ENCODE measurements around the gene RAF1.
"Not testable (repeated sequence)": the region's sequence is repeated elsewhere in the genome, so short reads cannot be mapped to it uniquely, and the experiment has no call there.

The RAF1 gene

DNA sequence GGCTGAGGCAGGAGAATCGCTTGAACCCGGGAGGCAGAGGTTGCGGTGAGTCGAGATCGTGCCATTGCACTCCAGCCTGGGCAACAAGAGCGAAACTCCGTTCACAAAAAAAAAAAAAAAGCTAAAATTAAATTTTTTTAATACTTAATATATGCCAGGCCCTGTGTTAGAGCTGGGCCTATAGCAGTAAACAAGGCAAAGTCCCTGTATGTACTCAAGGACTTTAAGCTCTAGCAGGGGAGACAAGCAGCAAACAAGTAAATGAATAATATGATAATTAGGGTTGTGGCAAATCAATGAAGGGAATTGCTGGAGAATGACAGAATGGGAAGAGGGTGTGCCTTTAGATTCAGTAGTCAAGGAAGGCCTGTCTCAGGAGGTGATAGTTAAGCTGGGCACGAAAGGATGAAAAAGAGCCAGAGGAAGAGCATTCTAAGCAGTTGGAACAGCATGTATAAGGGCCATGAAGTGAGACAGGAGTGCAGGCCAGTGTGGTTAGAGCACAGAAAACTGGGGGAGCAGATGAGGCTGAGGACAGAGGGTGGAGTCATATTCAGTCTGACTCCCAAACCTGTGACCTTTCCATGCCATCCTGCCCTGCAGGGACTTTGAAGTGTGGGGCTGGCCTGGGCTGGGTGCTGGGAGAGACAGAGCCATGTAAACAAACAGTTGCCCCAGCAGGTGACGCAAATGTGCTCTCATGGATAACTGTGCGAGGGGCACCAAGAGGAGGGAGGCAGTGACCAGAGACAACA lies 6.6 kb upstream of the RAF1 start:
- no peak for TF ChIP-seq JUND (IDR thresholded peaks at IDR 0.05; ENCODE audit: low read depth)
- in situ Hi-C loops (cut with HindIII; ENCODE audit: low pct_unique_long_range_greater_than_20kb, low sequenced_read_pairs), result no loop called here

DNA sequence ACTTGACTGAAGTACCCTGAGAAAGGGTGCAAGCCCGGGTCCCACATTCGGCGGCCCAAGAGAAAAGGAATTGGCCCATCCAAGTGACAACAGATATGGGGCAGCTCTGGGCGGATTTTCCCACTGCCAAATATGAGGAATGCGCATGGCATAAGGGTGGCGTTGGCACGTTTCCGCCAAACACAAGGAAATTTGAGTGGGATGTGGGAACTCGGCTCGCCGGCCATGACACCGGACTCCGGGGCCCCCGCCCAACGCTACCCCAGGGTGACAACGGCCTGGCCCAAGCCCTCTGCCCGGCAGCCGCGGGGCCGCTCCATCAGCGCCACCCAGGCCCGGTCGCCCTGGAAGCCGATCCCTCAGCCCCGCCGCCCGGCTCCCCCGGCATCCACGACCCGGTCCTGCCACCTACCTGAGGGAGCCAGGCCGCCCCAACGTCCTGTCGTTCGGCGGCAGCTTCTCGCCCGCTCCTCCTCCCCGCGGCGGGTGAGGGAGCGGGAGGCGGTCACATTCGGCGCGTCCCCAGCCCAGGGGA lies 449 bp downstream of the RAF1 start:
- no peak for TF ChIP-seq JUND (IDR thresholded peaks at IDR 0.05; ENCODE audit: low read depth)
- in situ Hi-C loops (cut with HindIII; ENCODE audit: low pct_unique_long_range_greater_than_20kb, low sequenced_read_pairs), result no loop called here
- peak in 1 of 2 experiments; percentile 52 for DNase-seq (ENCODE audit: low read depth in 1 of 2, low spot score in 1 of 2)

More for the DNA sequence above, 6.6 kb upstream of the RAF1 start:
- DNase-seq (ENCODE audit: low read depth in 1 of 2, low spot score in 1 of 2), result no peak

DNA sequence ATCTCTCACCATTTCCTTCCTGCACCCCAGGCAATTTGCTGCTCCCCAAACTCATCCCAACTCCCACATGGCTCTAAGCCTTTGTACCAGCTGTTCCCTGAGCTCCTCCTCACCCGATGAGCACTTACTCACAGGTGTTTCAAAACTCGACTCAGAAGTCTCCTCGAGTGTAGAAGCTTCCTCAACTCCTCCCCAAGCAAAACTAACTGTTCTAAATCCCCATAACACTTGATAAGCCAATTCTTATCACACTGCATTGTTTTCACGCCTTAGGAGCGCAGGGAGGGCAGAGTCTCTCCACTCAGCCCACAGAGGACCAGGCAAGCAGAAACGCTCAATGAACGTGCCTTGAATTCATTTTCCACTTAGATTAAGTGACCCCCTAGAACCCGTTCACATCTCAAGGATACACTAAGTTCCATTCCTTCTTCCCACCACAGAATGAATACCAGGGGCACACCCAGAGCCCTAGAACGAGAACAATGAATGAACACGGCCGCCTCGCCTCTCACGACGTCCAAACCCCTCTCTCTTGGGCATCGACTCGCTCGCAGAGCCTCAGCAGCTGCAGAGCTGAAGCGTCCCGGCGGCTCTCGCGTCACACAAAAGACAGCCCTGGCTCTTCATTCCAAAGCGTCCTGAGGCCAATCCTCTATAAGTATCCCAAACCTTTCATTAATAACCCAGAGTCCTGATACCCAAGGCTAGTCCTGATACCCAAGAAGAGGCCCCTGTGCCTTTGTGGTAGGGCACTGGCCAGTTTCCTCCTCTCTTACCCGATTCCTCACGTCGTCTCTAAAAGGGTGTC lies 1.1 kb downstream of the RAF1 start:
- TF ChIP-seq JUND (IDR thresholded peaks at IDR 0.05; ENCODE audit: low read depth), result no peak
- peak in 1 of 2 experiments; percentile 47 for DNase-seq (ENCODE audit: low read depth in 1 of 2, low spot score in 1 of 2)
- in situ Hi-C loops (cut with HindIII; ENCODE audit: low pct_unique_long_range_greater_than_20kb, low sequenced_read_pairs), result no loop called here

DNA sequence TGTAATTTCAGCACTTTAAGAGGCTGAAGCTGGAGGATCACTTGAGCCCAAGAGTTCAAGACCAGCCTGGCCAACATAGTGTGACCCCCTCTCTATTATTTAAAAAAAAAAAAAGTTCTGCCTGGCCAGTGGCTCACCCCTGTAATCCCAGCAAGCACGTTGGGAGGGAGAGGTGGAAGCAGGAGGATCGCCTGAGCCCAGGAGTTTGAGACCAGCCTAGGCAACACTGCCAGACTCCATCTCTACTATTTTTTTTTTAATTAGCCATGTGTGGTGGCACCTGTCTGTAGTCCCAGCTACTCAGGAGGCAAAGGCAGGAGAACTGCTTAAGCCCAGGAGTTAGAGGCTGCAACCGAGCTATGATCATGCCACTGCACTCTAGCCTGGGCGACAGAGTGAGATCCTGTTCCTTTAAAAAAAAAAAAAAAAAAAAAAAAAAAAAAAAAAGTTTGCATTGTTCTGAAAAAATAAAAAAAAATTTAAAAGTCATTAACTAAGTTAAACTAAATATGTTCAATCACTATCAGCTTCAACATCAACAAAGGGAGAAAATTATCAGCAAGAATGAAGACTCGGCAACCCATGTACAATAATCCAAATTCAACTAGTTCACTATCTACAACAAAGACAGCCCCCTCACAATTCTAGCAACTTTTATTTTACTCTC lies 1.9 kb downstream of the RAF1 start:
- DNase-seq (ENCODE audit: low read depth in 1 of 2, low spot score in 1 of 2), result no peak
- TF ChIP-seq JUND (IDR thresholded peaks at IDR 0.05; ENCODE audit: low read depth), result no peak
- in situ Hi-C loops (cut with HindIII; ENCODE audit: low pct_unique_long_range_greater_than_20kb, low sequenced_read_pairs), result no loop called here

DNA sequence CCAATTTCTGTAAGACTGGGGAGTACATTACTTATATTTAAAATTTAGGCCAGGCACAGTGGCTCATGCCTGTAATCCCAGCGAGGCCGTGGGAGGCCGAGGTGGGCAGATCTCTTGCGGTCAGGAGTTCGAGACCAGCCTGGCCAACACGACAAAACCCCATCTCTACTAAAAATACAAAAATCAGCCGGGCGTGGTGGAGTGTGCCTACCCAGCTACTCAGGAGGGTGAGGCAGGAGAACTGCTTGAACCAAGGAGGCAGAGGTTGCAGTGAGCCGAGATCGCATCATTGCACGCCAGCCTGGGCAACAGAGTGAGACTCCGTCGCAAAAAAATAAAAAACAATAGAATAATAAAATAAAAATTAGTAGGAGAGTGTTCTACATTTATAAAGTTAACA lies 2.5 kb downstream of the RAF1 start:
- DNase-seq (ENCODE audit: low read depth in 1 of 2, low spot score in 1 of 2); in situ Hi-C loops (cut with HindIII; ENCODE audit: low pct_unique_long_range_greater_than_20kb, low sequenced_read_pairs): not testable (repeated sequence)

DNA sequence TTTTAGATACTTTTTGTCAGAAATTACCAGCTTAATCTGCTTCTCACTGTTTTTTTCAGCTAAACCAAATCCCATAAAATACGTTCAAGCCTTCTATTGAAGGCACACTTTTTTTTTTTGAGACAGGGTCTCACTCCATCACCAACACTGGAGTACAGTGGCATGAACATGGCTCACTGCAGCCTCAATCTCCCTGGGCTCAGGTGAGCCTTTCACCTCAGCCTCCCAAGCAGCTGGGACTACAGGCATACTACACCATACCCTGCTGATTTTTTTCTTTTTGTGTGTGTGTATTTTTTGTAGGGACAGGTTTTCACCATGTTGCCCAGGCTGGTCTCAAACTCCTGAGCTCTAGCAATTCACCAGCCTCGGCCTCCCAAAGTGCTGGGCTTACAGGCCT lies 3.7 kb downstream of the RAF1 start:
- no peak for TF ChIP-seq JUND (IDR thresholded peaks at IDR 0.05; ENCODE audit: low read depth)
- in situ Hi-C loops (cut with HindIII; ENCODE audit: low pct_unique_long_range_greater_than_20kb, low sequenced_read_pairs), result no loop called here
- DNase-seq (ENCODE audit: low read depth in 1 of 2, low spot score in 1 of 2), result no peak

DNA sequence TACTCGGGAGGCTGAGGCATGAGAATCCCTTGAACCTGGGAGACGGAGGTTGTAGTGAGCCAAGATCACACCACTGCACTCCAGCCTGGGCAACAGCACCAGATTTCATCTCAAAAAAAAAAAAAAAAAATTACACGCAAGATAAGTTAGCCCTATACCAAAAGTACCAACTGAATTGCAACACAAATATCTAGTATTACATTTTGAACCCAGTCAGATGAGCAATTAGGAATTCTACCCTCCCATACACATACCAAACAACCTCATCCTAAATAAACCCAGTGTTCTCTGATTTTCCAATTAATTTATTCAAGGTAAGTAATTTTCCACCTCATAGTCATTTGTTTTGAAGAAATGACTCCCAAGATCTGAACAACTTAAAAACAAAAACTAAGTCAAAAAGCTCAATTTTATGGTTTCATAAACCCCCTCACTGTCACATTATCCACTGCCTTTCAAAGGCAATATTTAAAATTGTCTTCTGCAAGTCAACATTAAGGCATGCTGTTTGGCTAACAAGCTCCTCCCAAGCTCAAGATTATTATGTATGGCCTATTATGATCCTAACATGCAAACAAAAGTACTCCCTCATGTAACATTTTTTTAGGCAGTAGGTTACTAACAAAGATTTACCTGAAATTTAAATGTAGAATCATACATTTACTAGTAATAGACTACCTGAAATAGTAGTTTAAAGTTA lies 4.5 kb downstream of the RAF1 start:
- in situ Hi-C loops (cut with HindIII; ENCODE audit: low pct_unique_long_range_greater_than_20kb, low sequenced_read_pairs), result no loop called here
- DNase-seq (ENCODE audit: low read depth in 1 of 2, low spot score in 1 of 2), result no peak
- TF ChIP-seq JUND (IDR thresholded peaks at IDR 0.05; ENCODE audit: low read depth), result no peak

DNA sequence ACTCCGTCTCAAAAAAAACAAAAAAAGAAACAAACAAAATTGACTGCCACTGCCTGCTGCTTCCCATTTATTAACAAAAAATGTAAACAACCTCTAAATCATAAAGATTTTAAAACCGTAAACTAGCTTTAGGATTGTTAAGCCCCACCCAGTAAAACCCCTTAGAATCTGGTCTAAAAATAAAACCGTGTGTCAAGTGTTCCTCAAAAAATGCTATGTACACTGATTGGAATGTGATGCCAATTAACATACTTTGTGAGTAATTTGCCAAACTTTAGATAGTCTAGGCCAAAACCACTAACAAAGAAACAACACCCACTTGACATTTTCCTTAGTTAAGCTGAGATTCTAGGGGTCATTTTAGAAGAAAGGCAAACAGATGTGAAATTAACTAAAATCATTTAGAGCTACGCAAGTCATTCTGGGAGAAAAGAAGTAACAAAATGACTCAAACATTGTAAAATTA lies 5.3 kb downstream of the RAF1 start:
- no peak for DNase-seq (ENCODE audit: low read depth in 1 of 2, low spot score in 1 of 2)
- in situ Hi-C loops (cut with HindIII; ENCODE audit: low pct_unique_long_range_greater_than_20kb, low sequenced_read_pairs), result no loop called here
- no peak for TF ChIP-seq JUND (IDR thresholded peaks at IDR 0.05; ENCODE audit: low read depth)

DNA sequence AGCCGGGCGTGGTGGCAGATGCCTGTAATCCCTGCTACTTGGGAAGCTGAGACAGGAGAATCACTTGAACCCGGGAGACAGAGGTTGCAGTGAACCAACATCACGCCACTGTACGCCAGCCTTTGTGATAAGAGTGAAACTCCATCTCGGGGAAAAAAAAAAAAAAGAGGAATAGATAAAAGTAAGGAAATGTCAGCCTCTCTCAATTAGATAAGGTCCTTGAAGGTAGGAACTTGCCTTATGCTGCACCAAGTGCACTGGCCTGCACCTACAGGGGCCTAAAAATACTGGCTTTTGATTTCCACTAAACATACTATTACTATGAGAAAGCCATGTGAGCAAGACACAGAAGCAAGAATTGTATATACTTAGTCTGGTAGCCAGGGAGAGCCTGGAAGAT lies 7.1 kb downstream of the RAF1 start:
- TF ChIP-seq JUND (IDR thresholded peaks at IDR 0.05; ENCODE audit: low read depth), result no peak
- no peak for DNase-seq (ENCODE audit: low read depth in 1 of 2, low spot score in 1 of 2)
- in situ Hi-C loops (cut with HindIII; ENCODE audit: low pct_unique_long_range_greater_than_20kb, low sequenced_read_pairs), result no loop called here

DNA sequence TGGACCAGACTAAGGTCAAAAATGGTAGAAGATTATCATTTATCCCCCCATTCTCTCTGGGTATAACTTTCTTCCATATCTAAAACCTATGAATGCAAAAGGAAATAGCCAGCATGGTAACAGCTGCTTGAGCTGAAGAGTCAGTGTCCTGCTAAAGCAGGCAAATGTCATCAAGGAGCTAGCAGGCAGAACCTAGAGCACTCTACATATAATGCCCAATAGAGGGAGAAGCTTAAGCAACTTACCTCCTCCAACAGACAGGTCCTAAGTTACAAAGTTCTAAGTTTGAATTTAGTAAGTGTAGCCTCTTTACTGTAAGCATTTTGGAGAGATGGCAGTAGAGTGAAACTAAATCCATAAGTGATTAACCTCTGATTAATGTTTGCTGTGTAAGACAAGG lies 7.7 kb downstream of the RAF1 start:
- peak in 1 of 2 experiments; percentile 18 for DNase-seq (ENCODE audit: low read depth in 1 of 2, low spot score in 1 of 2)
- no peak for TF ChIP-seq JUND (IDR thresholded peaks at IDR 0.05; ENCODE audit: low read depth)
- in situ Hi-C loops (cut with HindIII; ENCODE audit: low pct_unique_long_range_greater_than_20kb, low sequenced_read_pairs), result no loop called here

DNA sequence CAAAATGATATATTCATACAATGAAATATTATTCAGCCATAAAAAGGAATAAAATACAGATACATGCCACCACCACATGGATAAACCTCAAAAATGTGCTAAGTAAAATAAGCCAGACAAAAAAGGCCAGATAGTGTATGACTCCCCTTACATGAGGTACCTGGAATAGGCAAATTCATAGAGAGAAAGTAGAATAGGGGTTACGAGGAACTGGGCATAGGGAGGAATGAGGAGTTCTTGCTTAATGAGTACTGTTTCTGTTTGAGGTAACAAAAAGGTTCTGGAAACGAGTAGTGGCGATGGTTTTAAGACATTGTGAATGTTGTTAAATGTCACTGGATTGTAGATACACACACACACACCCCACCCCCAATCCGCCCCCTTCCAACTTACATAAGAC lies 8.2 kb downstream of the RAF1 start:
- TF ChIP-seq JUND (IDR thresholded peaks at IDR 0.05; ENCODE audit: low read depth), result no peak
- no peak for DNase-seq (ENCODE audit: low read depth in 1 of 2, low spot score in 1 of 2)
- in situ Hi-C loops (cut with HindIII; ENCODE audit: low pct_unique_long_range_greater_than_20kb, low sequenced_read_pairs), result no loop called here

DNA sequence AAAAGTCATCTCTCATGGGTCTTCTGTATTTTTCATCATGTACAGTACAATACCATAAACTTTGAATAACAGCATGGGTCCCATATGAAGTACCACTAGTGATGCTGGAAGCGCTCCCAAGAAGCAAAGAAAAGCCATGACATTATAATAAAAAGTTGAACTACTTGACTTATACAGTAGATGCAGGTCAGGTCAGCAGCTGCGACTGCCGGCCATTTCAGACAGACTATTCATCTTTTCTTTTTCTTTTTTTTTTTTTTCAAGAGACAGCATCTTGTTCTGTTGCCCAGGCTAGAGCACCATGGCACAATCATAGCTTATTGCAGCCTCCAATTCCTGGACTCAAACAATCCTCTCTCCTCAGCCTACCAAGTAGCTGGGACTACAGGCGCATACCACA lies 10.2 kb downstream of the RAF1 start:
- no peak for DNase-seq (ENCODE audit: low read depth in 1 of 2, low spot score in 1 of 2)
- no peak for TF ChIP-seq JUND (IDR thresholded peaks at IDR 0.05; ENCODE audit: low read depth)
- in situ Hi-C loops (cut with HindIII; ENCODE audit: low pct_unique_long_range_greater_than_20kb, low sequenced_read_pairs), result no loop called here
